SJCRH30 (cell line): ENCODE results near the gene LIN28B. TPM values are rescaled to one million over a fixed set of nuclear protein-coding genes. Genes with fewer than 3 reads are reported as not detected.

ENCODE experiments used
- DNase-seq, 2 experiments: peaks; one replicate each; pipeline ENCODE4 v3.0.0-alpha.2; 2015 to 2020
- H3K27ac ChIP-seq: fragments of 250-450 bp; sonication (Bioruptor Pico); 2 replicates; pipeline ENCODE4 v1.5.1; 2020; ENCODE audit warnings: mild to moderate bottlenecking, moderate library complexity
- H3K27me3 ChIP-seq: fragments of 250-450 bp; sonication (Bioruptor Pico); 2 replicates; pipeline ENCODE4 v1.5.1; 2020; ENCODE audit warnings: mild to moderate bottlenecking, moderate library complexity
- H3K36me3 ChIP-seq: fragments of 250-450 bp; sonication (Bioruptor Pico); 2 replicates; pipeline ENCODE4 v1.5.1; 2020; ENCODE audit warnings: mild to moderate bottlenecking, moderate library complexity
- H3K4me1 ChIP-seq: fragments of 250-450 bp; sonication (Bioruptor Pico); 2 replicates; pipeline ENCODE4 v1.5.1; 2020; ENCODE audit warnings: mild to moderate bottlenecking, moderate library complexity
- H3K4me3 ChIP-seq: fragments of 250-450 bp; sonication (Bioruptor Pico); 2 replicates; pipeline ENCODE4 v1.5.1; 2020; ENCODE audit warnings: mild to moderate bottlenecking, moderate library complexity
- H3K9me3 ChIP-seq: fragments of 250-450 bp; sonication (Bioruptor Pico); replicated peaks from 2 replicates; pipeline ENCODE4 v1.5.1; 2020; ENCODE audit warnings: mild to moderate bottlenecking, moderate library complexity
- total RNA-seq: library from RNA; depleted of rRNA; stranded (reverse); fragments of >200 nt; shearing (Covaris generic); gene quantifications from 2 replicates; pipeline ENCODE4 v1.2.3, GENCODE V29; 2014; rRNA removed

Gene LIN28B
- 20.3 and 22.4 TPM in 2 replicates for total RNA-seq

GRCh38 chr6:104956731-104957294 is at the start of gene LIN28B:
LIN28B (plus strand) TSS chr6:104957107; CDS start chr6:104957251, 144 bp downstream.
- no peaks in the 10 kb centered on the region for H3K4me1 ChIP-seq
- peak within 1 kb of the TSS; percentile 65 for H3K4me3 ChIP-seq
- DNase-seq: peak; percentile 15 to 63
- H3K36me3 ChIP-seq: no peaks in the 10 kb centered on the region
- no peaks in the 10 kb centered on the region for H3K27me3 ChIP-seq
- no peaks in the 10 kb centered on the region for H3K9me3 ChIP-seq
- H3K27ac ChIP-seq: peak within 1 kb of the TSS; percentile 89

- H3K9me3 ChIP-seq: no peaks in the 10 kb centered on the region
- H3K4me3 ChIP-seq: no peak overlapping the region
- H3K27me3 ChIP-seq: no peaks in the 10 kb centered on the region
- H3K27ac ChIP-seq: no peak overlapping the region
- no peak for DNase-seq
- no peaks in the 10 kb centered on the region for H3K4me1 ChIP-seq
- no peaks in the 10 kb centered on the region for H3K36me3 ChIP-seq
Measured at GRCh38 chr6:104908031-104908887, 48.6 kb upstream of the LIN28B start.

- Histone ChIP-seq H3K4me1 (no peaks in the 10 kb centered on the region), H3K27ac (no peak overlapping the region), H3K27me3 (no peaks in the 10 kb centered on the region), H3K36me3 (no peaks in the 10 kb centered on the region), H3K9me3 (no peaks in the 10 kb centered on the region), H3K4me3 (no peak overlapping the region)
- no peak for DNase-seq
Measured at GRCh38 chr6:104908888-104909525, 47.9 kb upstream of the LIN28B start.

- Histone ChIP-seq H3K27me3 (no peaks in the 10 kb centered on the region), H3K36me3 (no peaks in the 10 kb centered on the region)
- DNase-seq: no peak
Measured at GRCh38 chr6:104921896-104922295, 35.0 kb upstream of the LIN28B start.

GRCh38 chr6:104928141-104928540 is 28.8 kb upstream of the LIN28B start:
- H3K27me3 ChIP-seq: no peaks in the 10 kb centered on the region
- H3K36me3 ChIP-seq: no peaks in the 10 kb centered on the region
- no peaks in the 10 kb centered on the region for H3K9me3 ChIP-seq
- no peaks in the 10 kb centered on the region for H3K4me1 ChIP-seq
- DNase-seq: peak in 1 of 2 experiments; percentile 3
- no peak overlapping the region for H3K4me3 ChIP-seq
- no peak overlapping the region for H3K27ac ChIP-seq

More at GRCh38 chr6:104921896-104922295, 35.0 kb upstream of the LIN28B start:
- H3K27ac ChIP-seq: no peak overlapping the region
- no peaks in the 10 kb centered on the region for H3K4me1 ChIP-seq
- no peak overlapping the region for H3K4me3 ChIP-seq
- no peaks in the 10 kb centered on the region for H3K9me3 ChIP-seq

- Histone ChIP-seq H3K9me3 (no peaks in the 10 kb centered on the region), H3K27ac (no peak overlapping the region), H3K27me3 (no peaks in the 10 kb centered on the region), H3K4me1 (no peaks in the 10 kb centered on the region), H3K4me3 (no peak overlapping the region), H3K36me3 (no peaks in the 10 kb centered on the region)
- DNase-seq: no peak
Measured at GRCh38 chr6:104929353-104929752, 27.6 kb upstream of the LIN28B start.

GRCh38 chr6:104930939-104931338 is 26.0 kb upstream of the LIN28B start:
- no peaks in the 10 kb centered on the region for H3K9me3 ChIP-seq
- no peak for DNase-seq
- no peaks in the 10 kb centered on the region for H3K27me3 ChIP-seq
- H3K27ac ChIP-seq: no peak overlapping the region
- H3K4me1 ChIP-seq: no peaks in the 10 kb centered on the region
- no peaks in the 10 kb centered on the region for H3K36me3 ChIP-seq
- H3K4me3 ChIP-seq: no peak overlapping the region

GRCh38 chr6:104936766-104937535 is 20.0 kb upstream of the LIN28B start:
- Histone ChIP-seq H3K9me3 (no peaks in the 10 kb centered on the region), H3K27ac (no peak overlapping the region), H3K4me3 (no peak overlapping the region), H3K4me1 (no peaks in the 10 kb centered on the region), H3K27me3 (no peaks in the 10 kb centered on the region), H3K36me3 (no peaks in the 10 kb centered on the region)
- DNase-seq: no peak

GRCh38 chr6:104940238-104940892 is 16.5 kb upstream of the LIN28B start:
- no peak overlapping the region for H3K27ac ChIP-seq
- DNase-seq: no peak
- no peak overlapping the region for H3K4me3 ChIP-seq
- H3K9me3 ChIP-seq: no peaks in the 10 kb centered on the region
- H3K36me3 ChIP-seq: no peaks in the 10 kb centered on the region
- H3K4me1 ChIP-seq: no peaks in the 10 kb centered on the region
- H3K27me3 ChIP-seq: no peaks in the 10 kb centered on the region

- peak; percentile 17 to 31 for DNase-seq
- H3K9me3 ChIP-seq: no peaks in the 10 kb centered on the region
- peak overlapping the region; percentile 50 for H3K4me3 ChIP-seq
- H3K27me3 ChIP-seq: no peaks in the 10 kb centered on the region
- no peaks in the 10 kb centered on the region for H3K4me1 ChIP-seq
- H3K27ac ChIP-seq: no peak overlapping the region
- no peaks in the 10 kb centered on the region for H3K36me3 ChIP-seq
Measured at GRCh38 chr6:104940893-104941728, 15.8 kb upstream of the LIN28B start.

- DNase-seq: no peak
- Histone ChIP-seq H3K4me1 (no peaks in the 10 kb centered on the region), H3K27me3 (no peaks in the 10 kb centered on the region), H3K36me3 (no peaks in the 10 kb centered on the region), H3K9me3 (no peaks in the 10 kb centered on the region), H3K4me3 (peak overlapping the region; percentile 50), H3K27ac (no peak overlapping the region)
Measured at GRCh38 chr6:104941729-104942091, 15.2 kb upstream of the LIN28B start.

GRCh38 chr6:104943781-104944180 is 13.1 kb upstream of the LIN28B start:
- no peaks in the 10 kb centered on the region for H3K27me3 ChIP-seq
- no peak overlapping the region for H3K27ac ChIP-seq
- no peak overlapping the region for H3K4me3 ChIP-seq
- DNase-seq: peak; percentile 26 to 63
- no peaks in the 10 kb centered on the region for H3K4me1 ChIP-seq
- no peaks in the 10 kb centered on the region for H3K9me3 ChIP-seq
- H3K36me3 ChIP-seq: no peaks in the 10 kb centered on the region

- DNase-seq: no peak
- Histone ChIP-seq H3K4me1 (no peaks in the 10 kb centered on the region), H3K4me3 (no peak overlapping the region), H3K36me3 (no peaks in the 10 kb centered on the region), H3K27ac (no peak overlapping the region), H3K9me3 (no peaks in the 10 kb centered on the region), H3K27me3 (no peaks in the 10 kb centered on the region)
Measured at GRCh38 chr6:104949206-104949605, 7.7 kb upstream of the LIN28B start.
